ENCODE results near the gene AIP.

GRCh38 chr11:67466962-67467771, 15.7 kb upstream of the AIP start:
- TF ChIP-seq CTCF (IDR thresholded peaks at IDR 0.05) = no peak
- no peak for TF ChIP-seq POLR2A (IDR thresholded peaks at IDR 0.05)

Data from testis (tissue), 2 donors.